Esophagus squamous epithelium (tissue), 4 donors: Measurements from ENCODE around the gene RPS29.
A peak's percentile ranks its signal among the peaks of the same experiment; 100 is the strongest.

Experiments used
- POLR2A ChIP-seq, 4 donors: fragments of 450-650 bp; IDR thresholded peaks; one replicate each; pipeline ENCODE4 v1.6.1; 2017; ENCODE audit warnings: antibody characterized with exemption in 4 of 4, mild to moderate bottlenecking in 4 of 4, moderate library complexity in 3 of 4
- TF ChIP-seq, protein P1 (sequence below), 6 experiments: fragments of 450-650 bp in 4 of 6; fragments of 200-600 bp in 2 of 6; sonication (generic) in 2 of 6; IDR thresholded peaks; one replicate each; pipeline ENCODE4 v1.5.1; 2016 to 2019; ENCODE audit warnings: antibody characterized with exemption in 6 of 6, mild to moderate bottlenecking in 4 of 6, moderate library complexity in 4 of 6

DNA sequence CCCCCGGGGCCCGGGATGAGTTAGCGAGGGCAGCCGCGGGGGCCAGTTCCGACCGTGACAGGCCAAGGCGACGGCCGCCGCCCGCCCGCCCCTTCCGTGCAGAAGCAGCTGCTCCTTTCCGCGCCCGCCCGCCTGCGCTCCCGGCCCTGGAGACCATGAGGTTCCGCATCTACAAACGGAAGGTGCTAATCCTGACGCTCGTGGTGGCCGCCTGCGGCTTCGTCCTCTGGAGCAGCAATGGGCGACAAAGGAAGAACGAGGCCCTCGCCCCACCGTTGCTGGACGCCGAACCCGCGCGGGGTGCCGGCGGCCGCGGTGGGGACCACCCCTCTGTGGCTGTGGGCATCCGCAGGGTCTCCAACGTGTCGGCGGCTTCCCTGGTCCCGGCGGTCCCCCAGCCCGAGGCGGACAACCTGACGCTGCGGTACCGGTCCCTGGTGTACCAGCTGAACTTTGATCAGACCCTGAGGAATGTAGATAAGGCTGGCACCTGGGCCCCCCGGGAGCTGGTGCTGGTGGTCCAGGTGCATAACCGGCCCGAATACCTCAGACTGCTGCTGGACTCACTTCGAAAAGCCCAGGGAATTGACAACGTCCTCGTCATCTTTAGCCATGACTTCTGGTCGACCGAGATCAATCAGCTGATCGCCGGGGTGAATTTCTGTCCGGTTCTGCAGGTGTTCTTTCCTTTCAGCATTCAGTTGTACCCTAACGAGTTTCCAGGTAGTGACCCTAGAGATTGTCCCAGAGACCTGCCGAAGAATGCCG is 35.1 kb upstream of the RPS29 start:
- TF ChIP-seq, protein P1, sequence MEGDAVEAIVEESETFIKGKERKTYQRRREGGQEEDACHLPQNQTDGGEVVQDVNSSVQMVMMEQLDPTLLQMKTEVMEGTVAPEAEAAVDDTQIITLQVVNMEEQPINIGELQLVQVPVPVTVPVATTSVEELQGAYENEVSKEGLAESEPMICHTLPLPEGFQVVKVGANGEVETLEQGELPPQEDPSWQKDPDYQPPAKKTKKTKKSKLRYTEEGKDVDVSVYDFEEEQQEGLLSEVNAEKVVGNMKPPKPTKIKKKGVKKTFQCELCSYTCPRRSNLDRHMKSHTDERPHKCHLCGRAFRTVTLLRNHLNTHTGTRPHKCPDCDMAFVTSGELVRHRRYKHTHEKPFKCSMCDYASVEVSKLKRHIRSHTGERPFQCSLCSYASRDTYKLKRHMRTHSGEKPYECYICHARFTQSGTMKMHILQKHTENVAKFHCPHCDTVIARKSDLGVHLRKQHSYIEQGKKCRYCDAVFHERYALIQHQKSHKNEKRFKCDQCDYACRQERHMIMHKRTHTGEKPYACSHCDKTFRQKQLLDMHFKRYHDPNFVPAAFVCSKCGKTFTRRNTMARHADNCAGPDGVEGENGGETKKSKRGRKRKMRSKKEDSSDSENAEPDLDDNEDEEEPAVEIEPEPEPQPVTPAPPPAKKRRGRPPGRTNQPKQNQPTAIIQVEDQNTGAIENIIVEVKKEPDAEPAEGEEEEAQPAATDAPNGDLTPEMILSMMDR (IDR thresholded peaks at IDR 0.05), result peak in 1 of 6 experiments; percentile 2
- TF ChIP-seq POLR2A (IDR thresholded peaks at IDR 0.05), result no peak
